Measurements from ENCODE around the gene SH2D1B.
"Not testable (repeated sequence)": the region's sequence is repeated elsewhere in the genome, so short reads cannot be mapped to it uniquely, and the experiment has no call there.

The SH2D1B gene

GRCh38 chr1:162359523-162360236 is 52.3 kb downstream of the SH2D1B start:
- no peak for DNase-seq

GRCh38 chr1:162358928-162359327 is 53.0 kb downstream of the SH2D1B start:
- no peak for DNase-seq

GRCh38 chr1:162357681-162358266 is 54.2 kb downstream of the SH2D1B start:
- peak; percentile 10 for DNase-seq

DNA sequence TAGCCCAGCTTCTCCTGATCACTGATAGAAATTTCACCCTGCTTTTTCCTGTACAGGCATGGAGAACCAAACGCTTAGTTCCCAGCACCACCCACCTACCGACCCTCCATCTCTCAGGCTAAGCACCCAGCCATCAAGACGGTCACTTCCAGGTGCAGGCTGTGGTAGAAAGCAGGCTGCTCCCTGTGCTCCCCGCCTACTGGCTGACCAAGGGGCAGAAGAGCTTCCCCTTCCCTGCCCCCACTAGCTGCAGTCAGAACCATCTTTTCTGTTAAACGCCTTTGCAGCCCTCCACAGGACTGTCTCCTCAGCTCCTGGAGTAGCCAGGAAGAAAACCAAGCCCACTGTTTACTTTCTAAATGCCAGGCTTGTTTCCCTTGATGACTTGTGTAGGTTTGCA is 58.2 kb downstream of the SH2D1B start:
- DNase-seq = no peak

DNA sequence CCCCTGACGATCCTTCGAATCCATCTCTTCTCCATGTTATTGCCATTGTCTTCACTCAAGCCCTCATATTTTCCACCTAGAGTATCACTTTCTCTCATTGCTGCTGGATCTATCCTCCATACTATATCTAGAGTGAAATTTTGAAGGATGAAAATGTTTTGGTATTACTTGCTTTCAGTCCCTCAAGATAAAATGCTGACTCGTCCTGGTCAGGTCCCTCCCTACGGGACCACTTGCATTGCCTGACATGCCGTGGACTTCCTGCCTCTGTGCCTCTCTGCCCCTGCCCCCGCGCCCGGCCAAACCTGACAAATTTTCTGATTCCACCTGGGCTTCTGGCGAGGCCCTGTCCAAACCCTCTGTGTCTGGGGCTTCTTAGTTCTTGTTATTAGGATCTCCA is 58.9 kb downstream of the SH2D1B start:
- DNase-seq = no peak

DNA sequence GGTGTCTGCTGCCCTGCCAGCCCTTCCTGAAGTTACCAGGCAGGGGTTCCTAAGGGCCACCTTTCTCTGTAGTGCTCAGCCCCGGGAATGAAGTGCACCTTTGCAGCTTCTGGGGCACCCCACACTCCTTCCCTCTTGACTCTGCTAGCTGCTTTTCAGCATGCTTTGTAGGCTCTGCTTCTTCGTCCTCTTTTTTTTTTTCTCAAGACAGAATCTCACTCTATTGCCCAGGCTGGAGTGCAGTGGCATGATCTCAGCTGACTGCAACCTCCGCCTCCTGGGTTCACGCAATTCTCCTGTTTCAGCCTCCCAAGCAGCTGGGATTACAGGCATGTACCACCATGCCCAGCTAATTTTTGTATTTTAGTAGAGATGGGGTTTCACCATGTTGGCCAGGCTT is 60.1 kb downstream of the SH2D1B start:
- DNase-seq = not testable (repeated sequence)

- no peak for DNase-seq
Observed at GRCh38 chr1:162351246-162351842, 60.6 kb downstream of the SH2D1B start.

GRCh38 chr1:162349635-162350330 is 62.2 kb downstream of the SH2D1B start:
- no peak for DNase-seq

GRCh38 chr1:162347281-162347680 is 64.7 kb downstream of the SH2D1B start:
- no peak for DNase-seq
